Amniotic epithelial cell (primary cell): Measurements from ENCODE around the gene CACNA1H.
"Not testable (repeated sequence)": the region's sequence is repeated elsewhere in the genome, so short reads cannot be mapped to it uniquely, and the experiment has no call there.

Experiments used
- DNase-seq: peaks from one replicate; pipeline ENCODE4 v3.0.0-alpha.2; 2010; ENCODE audit warnings: low read depth

CACNA1H gene

GRCh38 chr16:1255276-1256122, 102.6 kb downstream of the CACNA1H start, which contains the start of gene TPSD1:
Gene TPSD1, plus strand, starts transcription at chr16:1256069. Its CDS starts 212 bp downstream, at chr16:1256281.
- not testable (repeated sequence) for DNase-seq

- not testable (repeated sequence) for DNase-seq
Measured at GRCh38 chr16:1256296-1256873, 103.5 kb downstream of the CACNA1H start.

- no peak for DNase-seq
Measured at GRCh38 chr16:1256874-1257322, 104.0 kb downstream of the CACNA1H start.

GRCh38 chr16:1257561-1258224, 104.8 kb downstream of the CACNA1H start:
- no peak for DNase-seq

GRCh38 chr16:1258225-1258600, 105.3 kb downstream of the CACNA1H start:
- DNase-seq = no peak

- no peak for DNase-seq
Measured at GRCh38 chr16:1258906-1259759, 106.2 kb downstream of the CACNA1H start.

GRCh38 chr16:1259760-1260068, 106.8 kb downstream of the CACNA1H start:
- DNase-seq = no peak

- no peak for DNase-seq
Measured at GRCh38 chr16:1260101-1260680, 107.3 kb downstream of the CACNA1H start.

GRCh38 chr16:1261131-1261892, 108.4 kb downstream of the CACNA1H start:
- DNase-seq = no peak

- DNase-seq = no peak
Measured at GRCh38 chr16:1262210-1262845, 109.4 kb downstream of the CACNA1H start.

GRCh38 chr16:1262846-1263221, 109.9 kb downstream of the CACNA1H start:
- DNase-seq = no peak

- no peak for DNase-seq
Measured at GRCh38 chr16:1263591-1264344, 110.9 kb downstream of the CACNA1H start.

- DNase-seq = no peak
Measured at GRCh38 chr16:1264345-1265089, 111.6 kb downstream of the CACNA1H start.

- DNase-seq = no peak
Measured at GRCh38 chr16:1265090-1265630, 112.3 kb downstream of the CACNA1H start.

GRCh38 chr16:1265826-1266225, 112.9 kb downstream of the CACNA1H start:
- no peak for DNase-seq

- not testable (repeated sequence) for DNase-seq
Measured at GRCh38 chr16:1269418-1269817, 116.5 kb downstream of the CACNA1H start.

GRCh38 chr16:1271380-1271723, 118.4 kb downstream of the CACNA1H start:
- no peak for DNase-seq
